GM19395 (cell line): ENCODE measurements around the gene FUT7.

ENCODE experiments used
- ATAC-seq: cut with Tn5 transposase; IDR thresholded peaks from one replicate; pipeline ENCODE4 v1.9.1; 2021; ENCODE audit warnings: mild to moderate bottlenecking, moderate library complexity; ENCODE audit not compliant: unreplicated experiment

FUT7 gene

GRCh38 chr9:137019891-137020683 lies 11.8 kb downstream of the FUT7 start:
- no peak for ATAC-seq

- no peak for ATAC-seq
Observed at GRCh38 chr9:137018761-137019559, 12.9 kb downstream of the FUT7 start.

GRCh38 chr9:137017791-137018497 lies 13.9 kb downstream of the FUT7 start:
- ATAC-seq = no peak

GRCh38 chr9:137017071-137017470 lies 14.8 kb downstream of the FUT7 start:
- no peak for ATAC-seq

- no peak for ATAC-seq
Observed at GRCh38 chr9:137016436-137016835, 15.5 kb downstream of the FUT7 start.

- ATAC-seq = no peak
Observed at GRCh38 chr9:137015976-137016375, 15.9 kb downstream of the FUT7 start.

GRCh38 chr9:137015540-137015930 lies 16.4 kb downstream of the FUT7 start:
- no peak for ATAC-seq

GRCh38 chr9:137014776-137015539 lies 16.9 kb downstream of the FUT7 start:
- no peak for ATAC-seq

- no peak for ATAC-seq
Observed at GRCh38 chr9:137014166-137014565, 17.7 kb downstream of the FUT7 start.

GRCh38 chr9:137013571-137013940 lies 18.3 kb downstream of the FUT7 start:
- ATAC-seq = no peak

GRCh38 chr9:137012694-137013570 lies 19.0 kb downstream of the FUT7 start:
- no peak for ATAC-seq

GRCh38 chr9:137011907-137012675 lies 19.8 kb downstream of the FUT7 start:
- ATAC-seq = no peak

- ATAC-seq = no peak
Observed at GRCh38 chr9:137011156-137011555, 20.7 kb downstream of the FUT7 start.

GRCh38 chr9:137009938-137010732 lies 21.8 kb downstream of the FUT7 start:
- no peak for ATAC-seq

- no peak for ATAC-seq
Observed at GRCh38 chr9:137009217-137009616, 22.7 kb downstream of the FUT7 start.

GRCh38 chr9:137008312-137008711 lies 23.6 kb downstream of the FUT7 start:
- no peak for ATAC-seq

GRCh38 chr9:137007816-137008270 lies 24.0 kb downstream of the FUT7 start:
- no peak for ATAC-seq

- ATAC-seq = no peak
Observed at GRCh38 chr9:137007108-137007815, 24.6 kb downstream of the FUT7 start.
